SK-N-SH treated with all-trans-retinoic acid at 6 μM for 48 hours (cell line): ENCODE data around the gene RGS19.

ENCODE experiments used
- ATAC-seq: fragments of 200-7000 bp; cut with Tn5 transposase; 3 replicates; pipeline ENCODE4 v1.9.1; 2020; ENCODE audit warnings: mild to moderate bottlenecking, moderate library complexity
- ARNTL ChIP-seq: fragments of 450-650 bp; formaldehyde crosslinking; IDR thresholded peaks from 2 replicates; pipeline ENCODE4 v1.5.0; 2020; ENCODE audit warnings: low read depth, mild to moderate bottlenecking, moderate library complexity, borderline replicate concordance
- BACH2 ChIP-seq: fragments of 250-450 bp; sonication (Bioruptor Pico); IDR thresholded peaks from 2 replicates; pipeline ENCODE4 v1.9.0; 2021; ENCODE audit warnings: mild to moderate bottlenecking, borderline replicate concordance
- CSDC2 ChIP-seq: fragments of 250-450 bp; sonication (Bioruptor Pico); IDR thresholded peaks from 2 replicates; pipeline ENCODE4 v1.5.0; 2020; ENCODE audit warnings: mild to moderate bottlenecking, moderate library complexity
- ESRRG ChIP-seq: fragments of 250-450 bp; sonication (Bioruptor Pico); IDR thresholded peaks from 2 replicates; pipeline ENCODE4 v1.6.1; 2021; ENCODE audit warnings: mild to moderate bottlenecking
- GLIS3 ChIP-seq: fragments of 250-450 bp; sonication (Bioruptor Pico); IDR thresholded peaks from 2 replicates; pipeline ENCODE4 v1.5.0; 2020; ENCODE audit warnings: mild to moderate bottlenecking, moderate library complexity
- ISL1 ChIP-seq: fragments of 250-450 bp; sonication (Bioruptor Pico); IDR thresholded peaks from 2 replicates; pipeline ENCODE4 v2.1.2; 2022; ENCODE audit warnings: mild to moderate bottlenecking, moderate library complexity
- OSR1 ChIP-seq: fragments of 250-450 bp; sonication (Bioruptor Pico); IDR thresholded peaks from 2 replicates; pipeline ENCODE4 v1.8.0; 2022; ENCODE audit warnings: moderate library complexity, mild to moderate bottlenecking, inconsistent platforms
- POU6F1 ChIP-seq: fragments of 250-450 bp; sonication (Bioruptor Pico); IDR thresholded peaks from 2 replicates; pipeline ENCODE4 v1.8.0; 2021; ENCODE audit warnings: low read depth, mild to moderate bottlenecking, moderate library complexity, borderline replicate concordance
- PPARA ChIP-seq: fragments of 250-450 bp; sonication (Bioruptor Pico); IDR thresholded peaks from 2 replicates; pipeline ENCODE4 v1.5.0; 2020; ENCODE audit warnings: mild to moderate bottlenecking, borderline replicate concordance
- SNAI2 ChIP-seq: fragments of 250-450 bp; sonication (Bioruptor Pico); IDR thresholded peaks from 2 replicates; pipeline ENCODE4 v1.5.0; 2020; ENCODE audit warnings: mild to moderate bottlenecking, moderate library complexity
- TCF4 ChIP-seq: fragments of 250-450 bp; sonication (Bioruptor Pico); IDR thresholded peaks from 2 replicates; pipeline ENCODE4 v1.8.0; 2021; ENCODE audit warnings: mild to moderate bottlenecking, moderate library complexity, borderline replicate concordance
- TOX ChIP-seq: fragments of 250-450 bp; sonication (Bioruptor Pico); IDR thresholded peaks from 2 replicates; pipeline ENCODE4 v1.8.0; 2021; ENCODE audit warnings: mild to moderate bottlenecking, moderate library complexity, borderline replicate concordance
- ZC3H10 ChIP-seq: fragments of 250-450 bp; sonication (Bioruptor Pico); IDR thresholded peaks from 2 replicates; pipeline ENCODE4 v1.5.1; 2021; ENCODE audit warnings: mild to moderate bottlenecking, moderate library complexity
- ZFP3 ChIP-seq: fragments of 250-450 bp; sonication (Bioruptor Pico); IDR thresholded peaks from 2 replicates; pipeline ENCODE4 v1.5.0; 2020; ENCODE audit warnings: mild to moderate bottlenecking, moderate library complexity
- ZFP30 ChIP-seq: fragments of 450-650 bp; formaldehyde crosslinking; IDR thresholded peaks from 2 replicates; pipeline ENCODE4 v1.5.0; 2022; ENCODE audit warnings: mild to moderate bottlenecking, moderate library complexity
- ZNF70 ChIP-seq: fragments of 450-650 bp; formaldehyde crosslinking; IDR thresholded peaks from 2 replicates; pipeline ENCODE4 v1.5.0; 2020; ENCODE audit warnings: mild to moderate bottlenecking, moderate library complexity
- ZNF8 ChIP-seq: fragments of 450-650 bp; formaldehyde crosslinking; IDR thresholded peaks from 2 replicates; pipeline ENCODE4 v1.5.0; 2020; ENCODE audit warnings: mild to moderate bottlenecking, moderate library complexity
- TF ChIP-seq, protein P1 (sequence below): fragments of 250-450 bp; sonication (Bioruptor Pico); IDR thresholded peaks from 2 replicates; pipeline ENCODE4 v1.8.0; 2020; ENCODE audit warnings: mild to moderate bottlenecking, moderate library complexity, borderline replicate concordance
- TF ChIP-seq, protein P2 (sequence below): fragments of 250-450 bp; sonication (Bioruptor Pico); IDR thresholded peaks from 2 replicates; pipeline ENCODE4 v1.5.1; 2021; ENCODE audit warnings: mild to moderate bottlenecking, moderate library complexity
- TF ChIP-seq, protein P3 (sequence below): fragments of 250-450 bp; sonication (Bioruptor Pico); IDR thresholded peaks from 2 replicates; pipeline ENCODE4 v1.5.0; 2020; ENCODE audit warnings: mild to moderate bottlenecking, moderate library complexity

Gene RGS19

DNA sequence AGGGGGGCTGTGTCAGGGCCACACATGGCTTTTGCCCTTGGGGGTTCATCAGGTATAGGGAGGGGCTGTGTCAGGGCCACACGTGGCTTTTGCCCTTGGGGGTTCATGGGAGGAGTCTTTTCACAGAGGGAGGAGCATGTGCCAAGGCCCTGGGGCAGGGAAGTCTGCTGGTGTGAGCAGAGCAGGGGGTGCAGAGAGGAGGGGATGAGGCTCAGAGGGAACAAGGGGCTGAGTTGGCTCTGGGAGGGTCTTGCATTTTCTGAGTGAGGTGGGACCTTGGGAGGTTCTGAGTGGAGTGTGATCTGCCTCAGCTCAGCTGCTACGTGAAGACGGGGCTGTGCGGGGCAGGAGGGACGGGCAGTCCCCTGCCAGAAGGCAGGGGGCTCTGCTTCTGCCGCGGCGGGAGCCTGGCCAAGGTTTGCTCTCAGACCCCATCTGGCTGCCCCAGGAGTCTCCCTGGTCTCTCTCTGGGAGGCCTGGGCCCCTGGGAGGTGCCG, 23.9 kb downstream of the RGS19 start:
- ATAC-seq, result no peak

GRCh38 chr20:64053841-64054661, 25.3 kb downstream of the RGS19 start:
- peak; percentile 39 for ATAC-seq
- no peak for TF ChIP-seq TOX (CRISPR knock-in tag)
- TF ChIP-seq ZFP30, result no peak
- no peak for TF ChIP-seq ISL1 (CRISPR knock-in tag)
- TF ChIP-seq ZNF70 (CRISPR knock-in tag), result no peak
- TF ChIP-seq, protein P1, sequence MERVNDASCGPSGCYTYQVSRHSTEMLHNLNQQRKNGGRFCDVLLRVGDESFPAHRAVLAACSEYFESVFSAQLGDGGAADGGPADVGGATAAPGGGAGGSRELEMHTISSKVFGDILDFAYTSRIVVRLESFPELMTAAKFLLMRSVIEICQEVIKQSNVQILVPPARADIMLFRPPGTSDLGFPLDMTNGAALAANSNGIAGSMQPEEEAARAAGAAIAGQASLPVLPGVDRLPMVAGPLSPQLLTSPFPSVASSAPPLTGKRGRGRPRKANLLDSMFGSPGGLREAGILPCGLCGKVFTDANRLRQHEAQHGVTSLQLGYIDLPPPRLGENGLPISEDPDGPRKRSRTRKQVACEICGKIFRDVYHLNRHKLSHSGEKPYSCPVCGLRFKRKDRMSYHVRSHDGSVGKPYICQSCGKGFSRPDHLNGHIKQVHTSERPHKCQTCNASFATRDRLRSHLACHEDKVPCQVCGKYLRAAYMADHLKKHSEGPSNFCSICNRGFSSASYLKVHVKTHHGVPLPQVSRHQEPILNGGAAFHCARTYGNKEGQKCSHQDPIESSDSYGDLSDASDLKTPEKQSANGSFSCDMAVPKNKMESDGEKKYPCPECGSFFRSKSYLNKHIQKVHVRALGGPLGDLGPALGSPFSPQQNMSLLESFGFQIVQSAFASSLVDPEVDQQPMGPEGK (CRISPR knock-in tag), result peak; percentile 26; the same call in 1 of the 2 replicates

More for the DNA sequence above, 23.9 kb downstream of the RGS19 start:
- no peak for TF ChIP-seq CSDC2 (CRISPR knock-in tag)
- no peak for TF ChIP-seq ISL1 (CRISPR knock-in tag)
- no peak for TF ChIP-seq BACH2
- no peak for TF ChIP-seq GLIS3 (CRISPR knock-in tag)
- TF ChIP-seq POU6F1 (CRISPR knock-in tag), result no peak
- no peak for TF ChIP-seq ZNF70 (CRISPR knock-in tag)
- no peak for TF ChIP-seq SNAI2 (CRISPR knock-in tag)
- TF ChIP-seq OSR1 (CRISPR knock-in tag), result no peak
- TF ChIP-seq ESRRG (CRISPR knock-in tag), result no peak
- TF ChIP-seq, protein P2, sequence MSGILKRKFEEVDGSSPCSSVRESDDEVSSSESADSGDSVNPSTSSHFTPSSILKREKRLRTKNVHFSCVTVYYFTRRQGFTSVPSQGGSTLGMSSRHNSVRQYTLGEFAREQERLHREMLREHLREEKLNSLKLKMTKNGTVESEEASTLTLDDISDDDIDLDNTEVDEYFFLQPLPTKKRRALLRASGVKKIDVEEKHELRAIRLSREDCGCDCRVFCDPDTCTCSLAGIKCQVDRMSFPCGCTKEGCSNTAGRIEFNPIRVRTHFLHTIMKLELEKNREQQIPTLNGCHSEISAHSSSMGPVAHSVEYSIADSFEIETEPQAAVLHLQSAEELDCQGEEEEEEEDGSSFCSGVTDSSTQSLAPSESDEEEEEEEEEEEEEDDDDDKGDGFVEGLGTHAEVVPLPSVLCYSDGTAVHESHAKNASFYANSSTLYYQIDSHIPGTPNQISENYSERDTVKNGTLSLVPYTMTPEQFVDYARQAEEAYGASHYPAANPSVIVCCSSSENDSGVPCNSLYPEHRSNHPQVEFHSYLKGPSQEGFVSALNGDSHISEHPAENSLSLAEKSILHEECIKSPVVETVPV (CRISPR knock-in tag), result no peak
- TF ChIP-seq PPARA (CRISPR knock-in tag), result no peak
- no peak for TF ChIP-seq ZC3H10 (CRISPR knock-in tag)
- TF ChIP-seq ZFP3 (CRISPR knock-in tag), result no peak
- TF ChIP-seq, protein P1 (CRISPR knock-in tag), result no peak
- TF ChIP-seq, protein P3, sequence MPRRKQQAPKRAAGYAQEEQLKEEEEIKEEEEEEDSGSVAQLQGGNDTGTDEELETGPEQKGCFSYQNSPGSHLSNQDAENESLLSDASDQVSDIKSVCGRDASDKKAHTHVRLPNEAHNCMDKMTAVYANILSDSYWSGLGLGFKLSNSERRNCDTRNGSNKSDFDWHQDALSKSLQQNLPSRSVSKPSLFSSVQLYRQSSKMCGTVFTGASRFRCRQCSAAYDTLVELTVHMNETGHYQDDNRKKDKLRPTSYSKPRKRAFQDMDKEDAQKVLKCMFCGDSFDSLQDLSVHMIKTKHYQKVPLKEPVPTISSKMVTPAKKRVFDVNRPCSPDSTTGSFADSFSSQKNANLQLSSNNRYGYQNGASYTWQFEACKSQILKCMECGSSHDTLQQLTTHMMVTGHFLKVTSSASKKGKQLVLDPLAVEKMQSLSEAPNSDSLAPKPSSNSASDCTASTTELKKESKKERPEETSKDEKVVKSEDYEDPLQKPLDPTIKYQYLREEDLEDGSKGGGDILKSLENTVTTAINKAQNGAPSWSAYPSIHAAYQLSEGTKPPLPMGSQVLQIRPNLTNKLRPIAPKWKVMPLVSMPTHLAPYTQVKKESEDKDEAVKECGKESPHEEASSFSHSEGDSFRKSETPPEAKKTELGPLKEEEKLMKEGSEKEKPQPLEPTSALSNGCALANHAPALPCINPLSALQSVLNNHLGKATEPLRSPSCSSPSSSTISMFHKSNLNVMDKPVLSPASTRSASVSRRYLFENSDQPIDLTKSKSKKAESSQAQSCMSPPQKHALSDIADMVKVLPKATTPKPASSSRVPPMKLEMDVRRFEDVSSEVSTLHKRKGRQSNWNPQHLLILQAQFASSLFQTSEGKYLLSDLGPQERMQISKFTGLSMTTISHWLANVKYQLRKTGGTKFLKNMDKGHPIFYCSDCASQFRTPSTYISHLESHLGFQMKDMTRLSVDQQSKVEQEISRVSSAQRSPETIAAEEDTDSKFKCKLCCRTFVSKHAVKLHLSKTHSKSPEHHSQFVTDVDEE (CRISPR knock-in tag), result no peak
- TF ChIP-seq ARNTL (CRISPR knock-in tag), result no peak
- TF ChIP-seq ZFP30, result no peak
- no peak for TF ChIP-seq TCF4 (CRISPR knock-in tag)
- TF ChIP-seq ZNF8 (CRISPR knock-in tag), result no peak
- TF ChIP-seq, all 23 proteins: peak for 0
